GM12892 (cell line): ENCODE results near the gene MPRIP.

Source experiments
- POLR2A ChIP-seq: IDR thresholded peaks from 2 replicates; pipeline ENCODE4 v1.6.1; 2011; ENCODE audit warnings: low read depth, low read length, control low read depth
- TAF1 ChIP-seq: IDR thresholded peaks from 2 replicates; pipeline ENCODE4 v1.6.1; 2011; ENCODE audit warnings: low read depth, mild to moderate bottlenecking, control low read depth, low read length, borderline replicate concordance

GRCh38 chr17:17035490-17035889, 6.8 kb upstream of the MPRIP start:
- TF ChIP-seq POLR2A (no peak), TAF1 (no peak)
